Superior temporal gyrus (tissue), 1 donor: ENCODE data around the gene CDC16.

Experiments used
- DNase-seq: peaks from one replicate; pipeline ENCODE4 v3.0.0-alpha.2; 2016; ENCODE audit errors: extremely low spot score

CDC16 gene

GRCh38 chr13:114303700-114304327 lies 69.1 kb downstream of the CDC16 start:
- no peak for DNase-seq

- DNase-seq = no peak
Observed at GRCh38 chr13:114304346-114305034, 69.8 kb downstream of the CDC16 start.

- DNase-seq = no peak
Observed at GRCh38 chr13:114309086-114309485, 74.4 kb downstream of the CDC16 start.

GRCh38 chr13:114309806-114310410 lies 75.2 kb downstream of the CDC16 start:
- DNase-seq = no peak

- DNase-seq = no peak
Observed at GRCh38 chr13:114310956-114311355, 76.3 kb downstream of the CDC16 start.

- no peak for DNase-seq
Observed at GRCh38 chr13:114311387-114311786, 76.7 kb downstream of the CDC16 start.

GRCh38 chr13:114311908-114312307 lies 77.2 kb downstream of the CDC16 start:
- no peak for DNase-seq

- DNase-seq = no peak
Observed at GRCh38 chr13:114313061-114313860, 78.6 kb downstream of the CDC16 start.

GRCh38 chr13:114314074-114314912 lies 79.6 kb downstream of the CDC16 start, which contains the start of gene CHAMP1:
Gene CHAMP1, plus strand, starts transcription at chr13:114314503. Its CDS starts 9,340 bp downstream, at chr13:114323843.
- peak; percentile 96 for DNase-seq

- DNase-seq = no peak
Observed at GRCh38 chr13:114315074-114315785, 80.5 kb downstream of the CDC16 start.

- DNase-seq = no peak
Observed at GRCh38 chr13:114318624-114319023, 83.9 kb downstream of the CDC16 start.

- no peak for DNase-seq
Observed at GRCh38 chr13:114319441-114319913, 84.8 kb downstream of the CDC16 start.

- no peak for DNase-seq
Observed at GRCh38 chr13:114320065-114320464, 85.4 kb downstream of the CDC16 start.

- no peak for DNase-seq
Observed at GRCh38 chr13:114321256-114321655, 86.6 kb downstream of the CDC16 start.
